HEK293 (cell line): ENCODE results near the gene CREB5.

Experiments used
- ZNF302 ChIP-seq: fragments of 450-650 bp; formaldehyde crosslinking; IDR thresholded peaks from 2 replicates; pipeline ENCODE4 v1.5.1; 2016; ENCODE audit warnings: missing biosample characterization, missing genetic modification characterization, low read depth
- ZNF658 ChIP-seq: fragments of 450-650 bp; formaldehyde crosslinking; IDR thresholded peaks from 2 replicates; pipeline ENCODE4; 2016; ENCODE audit warnings: missing biosample characterization, missing genetic modification characterization

DNA sequence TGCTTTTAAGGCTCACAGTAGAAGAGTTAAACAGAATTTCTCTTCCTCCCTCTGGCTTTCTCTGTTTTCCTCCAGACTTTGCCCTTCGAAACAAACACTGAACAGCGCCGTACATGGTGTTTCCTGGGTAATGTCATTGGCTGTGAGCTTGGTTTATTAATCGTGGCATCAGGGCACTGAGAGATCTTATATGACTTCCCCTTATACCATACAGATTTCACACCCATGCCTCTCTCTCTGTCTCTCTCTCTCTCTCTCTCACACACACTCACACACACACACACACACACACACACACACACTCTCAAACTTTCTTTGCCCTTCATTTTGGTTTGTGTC lies 195.5 kb downstream of the CREB5 start:
- no peak for TF ChIP-seq ZNF302 (tag by site-specific recombination)
- no peak for TF ChIP-seq ZNF658 (tag by site-specific recombination)
